ENCODE data around the gene SEMA7A.

The SEMA7A gene

DNA sequence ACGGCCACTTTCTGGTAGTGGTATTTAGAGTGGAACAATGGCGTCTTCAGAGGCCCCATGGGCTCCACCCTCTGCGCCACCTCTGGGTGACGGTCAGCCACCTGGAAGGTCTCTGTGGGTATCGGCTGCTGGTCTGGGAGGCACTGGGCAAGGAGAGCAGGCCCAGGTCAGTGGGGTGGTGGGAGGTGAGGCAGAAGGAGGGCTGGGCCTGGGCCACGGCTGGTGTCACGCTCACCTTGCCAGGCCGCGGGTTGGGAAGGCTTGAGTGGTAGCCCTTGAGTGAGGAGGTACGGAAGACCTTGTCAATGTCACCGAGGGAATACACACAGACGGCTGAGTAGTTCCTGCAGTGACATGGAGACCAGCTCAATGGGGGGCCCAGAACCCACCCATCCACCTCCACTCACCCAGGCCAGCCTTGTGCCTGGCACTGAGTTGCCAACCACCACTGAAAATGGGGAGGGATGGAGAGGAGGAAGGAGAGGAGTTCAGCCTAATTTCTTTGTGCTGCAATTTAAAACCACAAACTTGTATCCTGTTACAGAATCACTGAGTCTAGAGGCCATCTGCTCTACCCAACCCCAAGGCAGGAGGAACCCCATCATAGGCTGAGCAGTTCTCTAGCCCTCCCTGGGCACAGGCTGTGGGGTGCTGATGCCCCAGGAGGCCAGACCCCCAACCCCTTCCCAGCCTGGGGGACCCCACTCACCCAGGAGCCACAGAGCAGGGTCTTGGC lies 19.0 kb downstream of the SEMA7A start:
- no peak for DNase-seq

DNA sequence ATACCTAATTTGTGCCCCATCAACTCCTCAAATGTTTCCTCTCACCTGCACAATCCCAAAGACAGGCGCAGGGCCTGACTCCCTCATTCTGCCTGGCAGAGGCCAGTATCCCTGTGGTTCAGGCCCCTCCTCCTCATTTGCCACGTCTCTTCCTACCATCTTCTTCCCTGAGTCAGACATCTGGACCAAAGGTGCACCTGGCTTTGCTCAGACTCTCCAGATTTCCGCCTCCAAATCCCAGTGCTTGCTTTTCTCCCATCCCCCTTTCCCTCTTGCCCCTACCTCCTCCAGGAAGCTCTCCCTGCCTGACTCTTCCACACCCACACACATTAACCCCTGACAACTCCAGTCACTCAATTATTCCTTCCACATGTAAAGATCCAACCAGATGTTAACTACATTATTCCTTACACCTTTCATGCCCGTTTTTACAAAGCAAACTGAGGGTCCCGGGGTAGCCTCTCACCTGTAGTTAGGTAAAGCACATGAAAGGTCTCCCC lies 19.6 kb downstream of the SEMA7A start:
- DNase-seq = no peak

GRCh38 chr15:74413350-74414080 lies 20.2 kb downstream of the SEMA7A start:
- DNase-seq = no peak

DNA sequence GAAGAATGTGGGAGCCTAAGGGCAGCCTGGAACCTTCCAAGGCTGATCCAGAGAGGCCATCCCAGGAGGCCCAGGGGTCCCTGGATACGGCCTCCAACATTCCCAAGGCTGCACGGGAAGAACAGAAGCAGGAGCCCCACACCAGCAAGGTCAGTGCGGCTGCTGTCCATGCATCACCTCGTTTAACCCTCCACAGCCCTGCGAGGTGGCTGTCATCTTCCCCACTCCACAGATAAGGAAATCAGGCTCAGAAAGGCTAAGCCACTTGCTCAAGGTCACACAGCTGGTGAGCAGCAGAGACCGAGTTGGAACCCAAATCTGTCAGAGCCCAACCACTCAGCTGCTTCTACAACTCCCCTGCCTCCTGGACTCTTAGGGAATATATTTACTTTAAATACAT lies 21.6 kb downstream of the SEMA7A start:
- DNase-seq = no peak

GRCh38 chr15:74411686-74412085 lies 22.1 kb downstream of the SEMA7A start:
- no peak for DNase-seq

DNA sequence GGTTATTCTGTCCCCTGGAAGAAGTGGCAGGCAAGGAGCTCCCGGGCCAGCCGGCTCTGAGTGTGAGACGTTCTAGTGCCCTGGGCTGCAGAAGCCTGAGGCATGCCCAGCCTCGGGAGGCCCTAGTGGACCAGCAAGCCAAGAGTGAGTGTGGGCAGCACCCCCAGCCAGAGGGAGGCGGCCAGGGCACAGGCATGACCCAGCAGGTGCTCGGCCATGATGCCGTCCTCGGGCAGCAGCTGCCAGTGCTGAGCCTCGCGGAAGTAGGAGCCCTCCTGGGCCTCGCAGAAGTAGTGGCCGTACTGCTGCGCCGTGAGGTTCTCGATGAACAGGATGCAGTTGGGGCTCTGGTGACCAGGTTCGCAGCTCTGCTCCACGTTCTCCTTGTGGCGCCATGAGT lies 23.3 kb downstream of the SEMA7A start:
- no peak for DNase-seq

DNA sequence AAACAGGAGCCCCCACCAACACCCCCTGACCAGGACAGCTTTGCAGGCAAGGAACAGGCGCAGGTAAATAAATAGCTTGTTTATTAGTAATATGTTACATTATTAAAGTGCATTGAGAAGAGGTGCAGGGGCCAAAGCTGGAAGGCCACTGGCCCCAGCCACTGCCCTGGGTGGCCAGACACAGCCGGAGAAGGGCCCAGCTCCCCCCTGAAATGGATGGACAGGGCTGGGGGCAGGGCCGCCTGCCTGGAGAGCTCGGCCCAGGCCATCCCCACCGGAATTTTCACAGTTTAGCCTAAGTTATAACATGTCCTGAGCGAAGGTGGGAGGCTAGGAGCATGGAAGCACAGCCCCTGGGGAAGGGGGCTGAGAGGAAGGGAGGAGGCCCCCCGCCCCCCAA lies 24.5 kb downstream of the SEMA7A start:
- DNase-seq = no peak

DNA sequence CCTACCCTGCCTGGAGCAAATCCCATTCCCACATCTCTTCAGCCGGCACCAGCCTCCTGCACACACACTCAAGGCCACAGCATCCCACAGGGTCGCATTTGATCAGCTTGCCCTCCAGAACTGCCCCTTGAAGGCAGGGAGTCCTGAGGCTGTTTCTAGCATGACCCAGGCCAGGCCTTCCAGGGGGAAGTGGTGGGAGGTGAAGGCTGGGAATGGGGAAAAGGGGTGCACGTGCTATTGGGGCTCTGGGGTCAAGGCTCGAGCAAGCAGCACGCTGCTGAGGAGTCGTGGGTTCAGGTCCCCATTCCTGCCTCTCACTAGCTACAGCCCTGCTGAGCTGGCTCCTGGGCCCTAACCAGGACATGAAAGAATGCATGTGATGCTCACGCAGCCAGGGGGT lies 24.9 kb downstream of the SEMA7A start:
- DNase-seq = no peak

- no peak for DNase-seq
These were observed 25.4 kb downstream of the SEMA7A start for GRCh38 chr15:74408385-74408784.

- no peak for DNase-seq
These were observed 26.6 kb downstream of the SEMA7A start for GRCh38 chr15:74406992-74407705.

DNA sequence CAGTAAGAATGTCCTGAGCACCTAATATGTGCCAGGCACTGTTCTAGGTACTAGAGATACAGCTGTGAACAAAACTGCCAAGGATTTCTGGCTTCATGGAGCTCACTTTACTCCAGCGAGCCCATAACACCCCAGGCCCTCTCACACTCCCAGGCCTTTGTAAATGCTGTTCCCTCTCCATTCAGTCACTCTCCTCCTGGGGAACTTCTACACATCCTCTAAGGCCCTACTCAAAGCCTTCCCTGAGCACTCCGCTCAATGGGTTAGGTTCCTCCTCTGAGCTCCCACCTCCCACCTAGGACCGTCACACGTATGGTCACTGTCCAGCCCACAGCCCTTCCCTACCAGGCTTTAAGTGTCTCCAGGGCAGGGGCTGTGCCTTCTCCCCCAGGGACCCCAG lies 27.2 kb downstream of the SEMA7A start:
- no peak for DNase-seq

DNA sequence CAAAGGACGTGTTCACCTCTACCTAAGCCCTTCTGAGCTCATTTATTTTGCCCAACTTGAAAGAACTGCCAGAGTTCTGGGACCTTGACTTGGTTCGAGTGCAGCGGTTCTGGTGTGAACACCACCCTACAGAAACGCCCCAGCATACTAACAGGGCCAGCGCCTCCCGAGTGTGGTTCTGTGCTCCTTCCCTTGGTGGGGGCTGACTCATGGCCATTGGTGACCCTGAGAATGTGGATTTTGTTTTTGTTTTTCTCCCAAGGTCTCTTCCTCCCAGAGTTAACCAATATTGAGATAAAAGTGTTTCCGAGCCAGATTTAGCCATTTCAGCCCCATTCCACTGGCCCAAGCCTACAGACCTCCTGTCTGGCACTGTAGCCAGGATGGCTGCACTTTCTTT lies 27.9 kb downstream of the SEMA7A start:
- DNase-seq = no peak

DNA sequence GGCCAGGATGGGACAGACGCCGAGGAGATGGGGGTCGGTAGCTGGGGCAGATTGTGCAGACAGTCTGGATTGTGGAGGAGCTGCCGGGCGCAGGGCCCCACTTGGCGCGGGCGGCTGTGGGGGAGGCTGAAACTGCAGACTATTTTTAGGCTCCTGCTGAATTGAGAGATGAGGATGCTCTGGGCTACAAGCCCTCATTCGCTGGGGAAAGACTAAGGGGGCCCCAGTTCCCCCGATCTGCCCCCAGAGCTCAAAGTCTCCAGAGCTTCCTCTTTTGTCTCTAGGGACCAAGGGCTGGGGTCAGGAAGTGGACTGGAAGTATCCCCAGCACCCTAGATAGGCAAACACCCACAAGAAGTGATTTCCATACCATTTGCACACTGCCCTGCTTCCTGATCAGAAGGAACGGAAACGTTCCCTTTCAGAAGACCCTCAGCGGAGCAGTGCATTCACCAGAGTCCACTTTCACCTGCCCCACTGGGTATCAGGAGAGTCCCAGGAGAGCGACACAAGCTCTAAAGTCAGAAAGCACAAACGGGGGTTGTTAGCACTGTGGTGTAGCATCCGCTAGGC lies 29.7 kb downstream of the SEMA7A start:
- no peak for DNase-seq

- no peak for DNase-seq
These were observed 30.2 kb downstream of the SEMA7A start for GRCh38 chr15:74403588-74403919.

DNA sequence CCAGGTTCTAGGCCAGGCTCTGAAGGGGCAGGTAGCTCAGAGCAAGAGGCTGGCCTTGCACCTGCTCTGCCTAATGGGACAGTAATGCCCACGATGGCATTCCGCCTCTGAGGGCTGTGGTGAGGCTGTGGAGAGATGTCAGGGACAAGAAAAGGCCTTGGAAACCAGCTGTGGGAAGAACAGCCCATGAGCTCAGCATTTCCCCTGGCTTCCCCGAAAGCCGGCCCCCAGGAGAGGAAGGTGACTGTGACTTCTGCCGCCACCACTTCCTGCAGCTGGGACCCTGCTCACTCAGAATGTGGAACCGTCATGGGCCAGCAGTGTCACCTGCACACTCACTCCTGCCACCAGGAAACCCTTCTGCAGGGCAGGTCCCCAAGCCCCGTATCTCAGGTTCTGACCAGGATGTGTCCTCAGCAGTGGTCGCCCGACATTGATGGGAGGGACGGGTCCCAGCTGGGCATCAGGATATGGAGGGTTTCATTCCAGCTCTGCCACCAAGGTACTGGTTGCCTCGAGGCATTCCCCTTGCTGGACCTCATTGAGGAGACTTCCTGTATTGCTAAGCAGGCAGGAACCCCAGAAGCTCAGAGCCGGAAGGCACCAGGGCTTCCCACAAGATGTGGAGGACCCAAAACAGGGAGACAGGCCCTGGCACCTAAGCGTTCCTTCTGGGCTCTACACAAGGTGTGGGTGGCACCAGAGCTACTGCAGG lies 30.7 kb downstream of the SEMA7A start:
- peak; percentile 93 for DNase-seq

DNA sequence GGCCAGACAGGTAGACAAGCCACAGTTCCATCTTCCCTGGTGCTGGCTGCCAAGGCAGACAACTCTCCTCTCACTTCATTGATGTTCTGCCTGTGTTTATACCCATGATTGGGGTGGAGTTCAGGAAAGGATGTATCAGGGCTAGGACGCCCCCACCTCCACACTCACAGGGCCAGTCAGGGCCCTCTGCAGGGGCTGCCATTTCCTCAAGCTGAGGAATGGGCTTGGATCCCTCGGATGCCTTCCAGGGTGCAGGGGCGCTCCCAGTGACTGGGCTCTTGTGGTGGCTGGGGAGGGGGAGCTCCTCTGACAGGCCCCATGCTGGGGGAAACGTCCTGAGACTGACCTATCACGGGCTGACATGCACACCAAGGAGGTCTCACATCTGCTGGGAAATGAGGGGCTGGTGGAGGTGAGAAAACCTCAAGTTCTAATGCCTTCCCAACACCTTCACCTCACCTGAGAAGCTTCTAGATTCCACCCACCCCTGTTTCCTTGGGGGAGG lies 31.4 kb downstream of the SEMA7A start:
- DNase-seq = no peak

- peak; percentile 58 for DNase-seq
These were observed 32.6 kb downstream of the SEMA7A start for GRCh38 chr15:74400915-74401757.

DNA sequence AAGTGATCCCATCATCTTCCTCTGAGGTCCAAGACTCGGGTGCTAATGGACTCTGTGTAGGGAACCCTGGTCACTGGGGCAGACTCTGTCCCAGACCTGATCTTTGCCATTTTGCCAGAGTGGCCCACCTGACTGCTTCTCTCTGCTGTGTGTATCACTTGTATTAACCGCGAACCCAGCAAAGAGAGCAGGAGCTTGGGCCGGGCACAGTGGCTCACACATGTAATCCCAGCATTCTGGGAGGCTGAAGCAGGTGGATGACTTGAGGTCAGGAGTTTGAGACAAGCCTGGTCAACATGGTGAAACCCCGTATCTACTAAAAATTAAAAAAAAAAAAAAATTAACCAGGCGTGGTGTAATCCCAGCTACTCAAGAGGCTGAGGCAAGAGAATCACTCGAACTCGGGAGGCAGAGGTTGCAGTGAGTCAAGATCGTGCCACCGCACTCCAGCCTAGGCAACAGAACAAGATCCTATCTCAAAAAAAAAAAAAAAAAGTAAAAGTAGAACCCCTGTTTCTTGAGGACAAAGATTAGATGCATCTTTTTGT lies 33.4 kb downstream of the SEMA7A start:
- peak; percentile 60 for DNase-seq

DNA sequence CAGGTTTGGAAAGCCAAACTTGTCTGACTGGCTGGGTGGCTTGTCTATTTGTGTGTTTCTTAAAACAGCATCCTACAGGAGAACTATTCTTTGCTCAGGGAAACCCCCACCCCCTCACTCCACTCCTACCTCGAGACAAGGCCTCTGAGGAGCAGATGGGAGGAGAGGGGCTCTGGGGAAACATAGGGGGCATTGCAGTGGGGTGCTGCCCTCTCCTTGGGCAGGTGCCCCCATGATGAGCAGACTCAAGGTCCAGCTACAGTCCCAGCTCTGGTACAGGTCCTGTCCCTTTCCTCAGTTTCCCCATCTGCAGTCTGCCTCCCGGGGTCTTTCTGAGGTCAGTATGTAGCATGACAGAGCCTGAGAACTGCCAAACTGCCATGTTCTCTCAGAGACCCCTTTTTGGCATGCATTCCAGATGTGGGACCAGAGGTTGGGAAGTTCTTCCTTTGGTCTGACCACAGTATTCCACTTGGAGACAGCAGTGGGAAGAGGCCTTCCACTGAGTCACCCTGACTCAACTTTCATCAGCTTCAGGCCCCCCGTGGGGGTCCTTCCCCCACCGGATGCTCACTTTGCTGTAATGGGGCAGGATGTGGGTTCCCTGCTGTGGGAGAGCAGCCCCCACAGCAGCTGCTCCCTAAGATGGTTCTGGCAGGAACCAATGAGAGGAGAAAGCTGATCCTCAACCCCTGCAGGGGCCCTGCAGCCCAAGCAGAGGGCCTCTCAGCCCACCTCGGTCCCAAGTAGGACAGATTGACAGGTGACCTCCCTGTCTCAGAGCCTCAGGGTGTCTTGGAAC lies 34.0 kb downstream of the SEMA7A start:
- DNase-seq = peak; percentile 72

DNA sequence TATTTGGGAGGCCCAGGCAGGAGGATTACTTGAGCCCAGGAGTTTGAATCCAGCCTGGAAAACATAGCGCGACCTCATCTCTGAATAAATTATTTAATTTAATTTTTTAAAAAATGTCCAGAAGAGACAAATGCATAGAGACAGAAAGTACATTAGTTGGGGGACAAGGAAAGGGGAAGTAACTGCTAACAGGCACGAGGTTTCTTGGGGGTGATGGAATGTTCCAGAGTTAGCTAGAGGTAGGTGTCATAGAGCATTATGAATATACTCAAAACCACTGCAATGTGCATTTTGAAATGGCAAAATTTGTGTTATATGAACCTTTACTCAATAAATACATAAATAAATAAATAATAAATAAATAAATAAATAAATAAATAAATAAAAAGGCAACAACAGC lies 34.7 kb downstream of the SEMA7A start:
- no peak for DNase-seq

DNA sequence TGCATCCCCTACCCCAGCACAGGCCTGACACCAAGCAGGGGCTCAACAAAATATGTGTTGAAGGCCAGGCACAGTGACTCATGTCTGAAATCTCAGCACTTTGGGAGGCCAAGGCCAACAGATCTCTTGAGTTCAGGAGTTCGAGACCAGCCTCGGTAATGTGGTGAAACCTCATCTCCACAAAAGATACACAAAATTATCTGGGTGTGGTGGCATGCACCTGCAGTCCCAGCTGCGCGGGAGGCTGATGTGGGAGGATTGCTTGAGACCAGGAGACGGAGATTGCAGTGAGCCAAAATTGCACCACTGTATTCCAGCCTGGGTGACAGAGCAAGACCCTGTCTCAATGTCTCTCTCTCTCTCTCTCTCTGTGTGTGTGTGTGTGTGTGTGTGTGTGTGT lies 35.6 kb downstream of the SEMA7A start:
- no peak for DNase-seq

All from activated CD4-positive, alpha-beta T cell treated with anti-CD3 and anti-CD28 coated beads, Interleukin-2, amount 50 U/mL, for 16 hours (primary cell).